Esophagus muscularis mucosa (tissue), 4 donors: ENCODE data around the gene CTSF. TPM values are rescaled to one million over a fixed set of nuclear protein-coding genes. Genes with fewer than 3 reads are reported as not detected.

Experiments used
- DNase-seq: peaks from one replicate; pipeline ENCODE4 v3.0.0-alpha.2; 2017; ENCODE audit errors: extremely low spot score
- H3K27ac ChIP-seq, 4 donors: fragments of 200-600 bp; sonication (generic); replicated peaks in 1 of 4; 1 replicate in 3 of 4; 2 replicates in 1 of 4; pipeline ENCODE4 v1.5.1; 2016 to 2019; ENCODE audit warnings: mild to moderate bottlenecking in 1 of 4
- H3K27me3 ChIP-seq, 4 donors: fragments of 200-600 bp; sonication (generic); one replicate each; pipeline versions ENCODE4 v1.5.1 to v1.6.0; 2016 to 2019
- H3K36me3 ChIP-seq, 4 donors: fragments of 200-600 bp; sonication (generic); one replicate each; pipeline ENCODE4 v1.5.1; 2016 to 2019
- H3K4me1 ChIP-seq, 4 donors: fragments of 200-600 bp; sonication (generic); one replicate each; pipeline ENCODE4 v1.5.1; 2016 to 2019
- H3K4me3 ChIP-seq, 4 donors: fragments of 200-600 bp; sonication (generic); 1 replicate in 2 of 4; 2 replicates in 2 of 4; pipeline ENCODE4 v1.5.1; 2016 to 2019; ENCODE audit warnings: mild to moderate bottlenecking in 4 of 4, moderate library complexity in 1 of 4
- H3K9me3 ChIP-seq, 4 donors: fragments of 200-600 bp; sonication (generic); 1 replicate in 3 of 4; 2 replicates in 1 of 4; pipeline ENCODE4 v1.5.1; 2016 to 2019
- CTCF ChIP-seq, 3 experiments: fragments of 200-600 bp in 2 of 3; fragments of 450-650 bp in 1 of 3; sonication (generic) in 2 of 3; IDR thresholded peaks; one replicate each; pipeline ENCODE4 v1.5.1; 2017 to 2019; ENCODE audit warnings: antibody characterized with exemption in 3 of 3, mild to moderate bottlenecking in 2 of 3, moderate library complexity in 1 of 3
- EP300 ChIP-seq: sonication (generic); formaldehyde crosslinking; IDR thresholded peaks from one replicate; pipeline ENCODE4 v1.6.1; 2017; ENCODE audit warnings: antibody characterized with exemption
- POLR2A ChIP-seq: fragments of 450-650 bp; IDR thresholded peaks from one replicate; pipeline ENCODE4 v1.6.1; 2017; ENCODE audit warnings: antibody characterized with exemption, moderate library complexity, mild to moderate bottlenecking, low read depth
- POLR2AphosphoS5 ChIP-seq, 2 donors: sonication (generic); formaldehyde crosslinking; IDR thresholded peaks; one replicate each; pipeline ENCODE4 v1.6.1; 2017; ENCODE audit warnings: antibody characterized with exemption in 2 of 2
- WGBS: methylation state at CpG from one replicate; pipeline ENCODE4 v1.1.5; 2018; 5-methylcytosine and 5-hydroxymethylcytosine counted together
- intact Hi-C: fragments of 100-400 bp; cut with DNase I; formaldehyde crosslinking; loops from one replicate; pipeline ENCODE4 v1.15.1; 2023
- total RNA-seq, 4 donors: library from RNA; depleted of rRNA; stranded (reverse); fragments of >200 nt; gene quantifications; one replicate each; pipeline versions ENCODE4 v1.1.0 to v1.2.1, GENCODE V29; 2016

CTSF gene
- total RNA-seq, 4 donors from 2014 or later: 73.1 to 112 (median 96.6) TPM

- Histone ChIP-seq H3K4me1 (peaks cover 0 to 7% (median 6%) of the 10 kb centered on the region in 4 donors), H3K4me3 (no peak overlapping the region), H3K36me3 (no peaks in the 10 kb centered on the region), H3K9me3 (peaks cover 0 to 7% (median 0%) of the 10 kb centered on the region in 4 donors), H3K27me3 (no peaks in the 10 kb centered on the region), H3K27ac (no peak overlapping the region)
- 91% methylated on average over 3 of the region's 3 CpGs for WGBS
- intact Hi-C loops: no loop called here
- no peak for DNase-seq
- TF ChIP-seq POLR2AphosphoS5 (IDR thresholded peaks at IDR 0.05) (no peak), CTCF (IDR thresholded peaks at IDR 0.05) (no peak), POLR2A (no peak)
These were observed 12.9 kb upstream of the CTSF start for GRCh38 chr11:66581261-66581660.

- Histone ChIP-seq H3K9me3 (peaks cover 0 to 7% (median 0%) of the 10 kb centered on the region in 4 donors), H3K27ac (no peak overlapping the region), H3K27me3 (no peaks in the 10 kb centered on the region), H3K4me1 (peaks cover 0 to 7% (median 6%) of the 10 kb centered on the region in 4 donors), H3K36me3 (no peaks in the 10 kb centered on the region), H3K4me3 (no peak overlapping the region)
- TF ChIP-seq EP300 (no peak), POLR2AphosphoS5 (IDR thresholded peaks at IDR 0.05) (no peak), CTCF (IDR thresholded peaks at IDR 0.05) (no peak), POLR2A (no peak)
- 84% methylated on average over 5 of the region's 5 CpGs for WGBS
- intact Hi-C loops: no loop called here
- no peak for DNase-seq
These were observed 12.4 kb upstream of the CTSF start for GRCh38 chr11:66580803-66581202.

- WGBS: 20% methylated on average over 19 of the region's 25 CpGs
- TF ChIP-seq POLR2A (no peak), EP300 (no peak), POLR2AphosphoS5 (IDR thresholded peaks at IDR 0.05) (peak in 1 of 2 donors; percentile 71), CTCF (IDR thresholded peaks at IDR 0.05) (peak; percentile 85 to 87 (median 86))
- intact Hi-C loops: no loop called here
These were observed 10.7 kb upstream of the CTSF start for GRCh38 chr11:66579017-66579606.

GRCh38 chr11:66570850-66571180 lies 2.4 kb upstream of the CTSF start:
- no peak overlapping the region for H3K27ac ChIP-seq
- WGBS: 78% methylated on average over 2 of the region's 2 CpGs
- intact Hi-C loops: no loop called here
- peaks cover 10 to 23% (median 21%) of the 10 kb centered on the region in 4 donors for H3K4me1 ChIP-seq
- H3K9me3 ChIP-seq: no peaks in the 10 kb centered on the region
- no peaks in the 10 kb centered on the region for H3K27me3 ChIP-seq
- peaks cover 0 to 6% (median 5%) of the 10 kb centered on the region in 4 donors for H3K36me3 ChIP-seq
- H3K4me3 ChIP-seq: no peak overlapping the region
- no peak for DNase-seq
- TF ChIP-seq EP300 (no peak), POLR2AphosphoS5 (IDR thresholded peaks at IDR 0.05) (no peak), POLR2A (no peak), CTCF (IDR thresholded peaks at IDR 0.05) (no peak)

More at GRCh38 chr11:66579017-66579606, 10.7 kb upstream of the CTSF start:
- Histone ChIP-seq H3K27ac (no peak overlapping the region), H3K4me3 (no peak overlapping the region), H3K9me3 (peaks cover 0 to 7% (median 0%) of the 10 kb centered on the region in 4 donors), H3K36me3 (no peaks in the 10 kb centered on the region), H3K27me3 (no peaks in the 10 kb centered on the region), H3K4me1 (peaks cover 0 to 7% (median 6%) of the 10 kb centered on the region in 4 donors)
- peak; percentile 95 for DNase-seq
